ENCODE measurements around the gene MSH2. TPM values are rescaled to one million over a fixed set of nuclear protein-coding genes. Genes with fewer than 3 reads are reported as not detected.

MSH2 gene
- total RNA-seq, 1 donor from 2014 or later = 16.0 TPM

- Histone ChIP-seq H3K9me3 (ENCODE audit: insufficient read depth, low read depth, low read length) (peaks cover 11% of the 10 kb centered on the region), H3K79me2 (ENCODE audit: insufficient read depth, low read length) (no peaks in the 10 kb centered on the region), H3K9ac (ENCODE audit: low read length) (no peak overlapping the region), H3K27me3 (ENCODE audit: insufficient read depth, low read length) (no peaks in the 10 kb centered on the region), H4K20me1 (ENCODE audit: insufficient read depth, low read length) (no peaks in the 10 kb centered on the region), H3K4me1 (ENCODE audit: insufficient read depth, low read length) (peaks cover 11% of the 10 kb centered on the region), H3K4me3 (ENCODE audit: insufficient read depth, low read depth, low read length) (no peak overlapping the region), H3K36me3 (ENCODE audit: insufficient read depth, low read length) (no peaks in the 10 kb centered on the region), H2AFZ (ENCODE audit: low read depth, low read length) (no peak overlapping the region), H3K27ac (ENCODE audit: low read depth, low read length) (no peak overlapping the region), H3K4me2 (ENCODE audit: low read length) (no peak overlapping the region)
- Mint-ChIP-seq H3K27me3 (ENCODE audit: low read depth, unreplicated experiment) (peaks cover 2% of the 10 kb centered on the region), H3K9me3 (ENCODE audit: unreplicated experiment) (peaks cover 30% of the 10 kb centered on the region), H3K4me1 (ENCODE audit: low read depth, unreplicated experiment) (peaks cover 17% of the 10 kb centered on the region), H3K36me3 (ENCODE audit: low read depth, unreplicated experiment) (peaks cover 2% of the 10 kb centered on the region), H3K27ac (ENCODE audit: unreplicated experiment) (no peak overlapping the region), H3K4me3 (ENCODE audit: unreplicated experiment) (no peak overlapping the region)
- FAIRE-seq (no peak), DNase-seq (ENCODE audit: low read depth) (no peak)
- TF ChIP-seq CTCF (IDR thresholded peaks at IDR 0.05; ENCODE audit: insufficient read depth, low read depth, low read length) (no peak), EZH2 (IDR thresholded peaks at IDR 0.05; ENCODE audit: insufficient read depth, low read length) (no peak)
Observed at GRCh38 chr2:47504174-47504810, 101.3 kb downstream of the MSH2 start.

GRCh38 chr2:47506024-47506423 lies 103.1 kb downstream of the MSH2 start:
- no peaks in the 10 kb centered on the region for H4K20me1 ChIP-seq (ENCODE audit: insufficient read depth, low read length)
- no peak for FAIRE-seq
- DNase-seq (ENCODE audit: low read depth) = no peak
- no peaks in the 10 kb centered on the region for H3K27me3 ChIP-seq (ENCODE audit: insufficient read depth, low read length)
- H3K36me3 ChIP-seq (ENCODE audit: insufficient read depth, low read length) = no peaks in the 10 kb centered on the region
- no peaks in the 10 kb centered on the region for H3K79me2 ChIP-seq (ENCODE audit: insufficient read depth, low read length)
- H2AFZ ChIP-seq (ENCODE audit: low read depth, low read length) = no peak overlapping the region
- H3K27ac Mint-ChIP-seq (ENCODE audit: unreplicated experiment) = no peak overlapping the region
- H3K4me3 Mint-ChIP-seq (ENCODE audit: unreplicated experiment) = no peak overlapping the region
- no peak overlapping the region for H3K4me3 ChIP-seq (ENCODE audit: insufficient read depth, low read depth, low read length)
- H3K4me1 ChIP-seq (ENCODE audit: insufficient read depth, low read length) = peaks cover 11% of the 10 kb centered on the region
- H3K27ac ChIP-seq (ENCODE audit: low read depth, low read length) = no peak overlapping the region
- H3K27me3 Mint-ChIP-seq (ENCODE audit: low read depth, unreplicated experiment) = peaks cover 2% of the 10 kb centered on the region
- H3K36me3 Mint-ChIP-seq (ENCODE audit: low read depth, unreplicated experiment) = no peaks in the 10 kb centered on the region
- TF ChIP-seq EZH2 (IDR thresholded peaks at IDR 0.05; ENCODE audit: insufficient read depth, low read length) (no peak), CTCF (IDR thresholded peaks at IDR 0.05; ENCODE audit: insufficient read depth, low read depth, low read length) (no peak)
- H3K9me3 ChIP-seq (ENCODE audit: insufficient read depth, low read depth, low read length) = no peaks in the 10 kb centered on the region
- H3K4me1 Mint-ChIP-seq (ENCODE audit: low read depth, unreplicated experiment) = peaks cover 20% of the 10 kb centered on the region
- H3K9ac ChIP-seq (ENCODE audit: low read length) = no peak overlapping the region
- no peak overlapping the region for H3K4me2 ChIP-seq (ENCODE audit: low read length)
- H3K9me3 Mint-ChIP-seq (ENCODE audit: unreplicated experiment) = peaks cover 20% of the 10 kb centered on the region

GRCh38 chr2:47506436-47506835 lies 103.5 kb downstream of the MSH2 start:
- no peaks in the 10 kb centered on the region for H3K79me2 ChIP-seq (ENCODE audit: insufficient read depth, low read length)
- peaks cover 7% of the 10 kb centered on the region for H3K4me1 ChIP-seq (ENCODE audit: insufficient read depth, low read length)
- H3K36me3 ChIP-seq (ENCODE audit: insufficient read depth, low read length) = no peaks in the 10 kb centered on the region
- H3K4me3 Mint-ChIP-seq (ENCODE audit: unreplicated experiment) = no peak overlapping the region
- no peaks in the 10 kb centered on the region for H4K20me1 ChIP-seq (ENCODE audit: insufficient read depth, low read length)
- no peak for FAIRE-seq
- H2AFZ ChIP-seq (ENCODE audit: low read depth, low read length) = no peak overlapping the region
- H3K4me3 ChIP-seq (ENCODE audit: insufficient read depth, low read depth, low read length) = no peak overlapping the region
- no peak for TF ChIP-seq CTCF (IDR thresholded peaks at IDR 0.05; ENCODE audit: insufficient read depth, low read depth, low read length)
- TF ChIP-seq EZH2 (IDR thresholded peaks at IDR 0.05; ENCODE audit: insufficient read depth, low read length) = no peak
- no peak overlapping the region for H3K4me2 ChIP-seq (ENCODE audit: low read length)
- H3K27me3 ChIP-seq (ENCODE audit: insufficient read depth, low read length) = no peaks in the 10 kb centered on the region
- no peak for DNase-seq (ENCODE audit: low read depth)
- H3K9me3 ChIP-seq (ENCODE audit: insufficient read depth, low read depth, low read length) = no peaks in the 10 kb centered on the region
- no peaks in the 10 kb centered on the region for H3K36me3 Mint-ChIP-seq (ENCODE audit: low read depth, unreplicated experiment)
- H3K27ac Mint-ChIP-seq (ENCODE audit: unreplicated experiment) = no peak overlapping the region
- no peak overlapping the region for H3K27ac ChIP-seq (ENCODE audit: low read depth, low read length)
- peaks cover 2% of the 10 kb centered on the region for H3K27me3 Mint-ChIP-seq (ENCODE audit: low read depth, unreplicated experiment)
- no peak overlapping the region for H3K9ac ChIP-seq (ENCODE audit: low read length)
- H3K9me3 Mint-ChIP-seq (ENCODE audit: unreplicated experiment) = peaks cover 18% of the 10 kb centered on the region
- H3K4me1 Mint-ChIP-seq (ENCODE audit: low read depth, unreplicated experiment) = peaks cover 17% of the 10 kb centered on the region

Data from astrocyte (in vitro differentiated cells and primary cell).